ENCODE results near the gene EARS2. TPM values are rescaled to one million over a fixed set of nuclear protein-coding genes. Genes with fewer than 3 reads are reported as not detected.

Gene EARS2
- polyA plus RNA-seq, 1 experiment: 36.0 TPM

DNA sequence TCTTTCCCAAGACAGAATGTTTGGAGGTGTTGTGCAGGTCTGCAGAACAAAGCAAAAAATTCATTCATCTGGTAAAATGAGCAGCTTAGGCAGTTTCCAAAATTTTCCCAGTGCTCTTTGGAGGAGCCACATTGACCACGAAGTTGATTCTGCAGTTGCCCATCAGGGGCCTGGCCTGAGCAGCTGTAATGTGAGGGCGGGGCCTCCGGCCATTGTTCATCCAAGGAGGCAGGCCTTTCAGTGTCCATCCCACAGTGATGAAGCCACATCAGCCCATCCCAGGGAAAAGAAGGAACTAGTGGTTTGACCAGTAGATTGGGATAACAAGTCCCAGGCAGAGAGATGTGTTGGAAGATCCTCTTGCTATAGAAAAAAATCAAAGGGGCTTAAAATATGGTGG lies 10.5 kb upstream of the EARS2 start:
- no peaks in the 10 kb centered on the region for H3K9me3 ChIP-seq (ENCODE audit: control insufficient read depth, insufficient read depth, low read length)
- H3K27ac ChIP-seq (ENCODE audit: low read depth, low read length): no peak overlapping the region
- H3K4me3 ChIP-seq (ENCODE audit: low read depth, low read length): no peak overlapping the region
- ChIA-PET POLR2A (interaction anchor here (0.6 to 1.9 kb wide), 2 partner anchors 10 to 1320 kb away, joined by 5 to 6 read pairs; partner anchors contain the start of genes EARS2 and UBFD1), CTCF (no interaction called here)
- TF ChIP-seq, protein P1, sequence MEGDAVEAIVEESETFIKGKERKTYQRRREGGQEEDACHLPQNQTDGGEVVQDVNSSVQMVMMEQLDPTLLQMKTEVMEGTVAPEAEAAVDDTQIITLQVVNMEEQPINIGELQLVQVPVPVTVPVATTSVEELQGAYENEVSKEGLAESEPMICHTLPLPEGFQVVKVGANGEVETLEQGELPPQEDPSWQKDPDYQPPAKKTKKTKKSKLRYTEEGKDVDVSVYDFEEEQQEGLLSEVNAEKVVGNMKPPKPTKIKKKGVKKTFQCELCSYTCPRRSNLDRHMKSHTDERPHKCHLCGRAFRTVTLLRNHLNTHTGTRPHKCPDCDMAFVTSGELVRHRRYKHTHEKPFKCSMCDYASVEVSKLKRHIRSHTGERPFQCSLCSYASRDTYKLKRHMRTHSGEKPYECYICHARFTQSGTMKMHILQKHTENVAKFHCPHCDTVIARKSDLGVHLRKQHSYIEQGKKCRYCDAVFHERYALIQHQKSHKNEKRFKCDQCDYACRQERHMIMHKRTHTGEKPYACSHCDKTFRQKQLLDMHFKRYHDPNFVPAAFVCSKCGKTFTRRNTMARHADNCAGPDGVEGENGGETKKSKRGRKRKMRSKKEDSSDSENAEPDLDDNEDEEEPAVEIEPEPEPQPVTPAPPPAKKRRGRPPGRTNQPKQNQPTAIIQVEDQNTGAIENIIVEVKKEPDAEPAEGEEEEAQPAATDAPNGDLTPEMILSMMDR (IDR thresholded peaks at IDR 0.05; ENCODE audit: low read depth, low read length): no peak
- no peaks in the 10 kb centered on the region for H3K27me3 ChIP-seq (ENCODE audit: control insufficient read depth, insufficient read depth, low read length)
- DNase-seq (ENCODE audit: low read depth, low spot score): no peak

DNA sequence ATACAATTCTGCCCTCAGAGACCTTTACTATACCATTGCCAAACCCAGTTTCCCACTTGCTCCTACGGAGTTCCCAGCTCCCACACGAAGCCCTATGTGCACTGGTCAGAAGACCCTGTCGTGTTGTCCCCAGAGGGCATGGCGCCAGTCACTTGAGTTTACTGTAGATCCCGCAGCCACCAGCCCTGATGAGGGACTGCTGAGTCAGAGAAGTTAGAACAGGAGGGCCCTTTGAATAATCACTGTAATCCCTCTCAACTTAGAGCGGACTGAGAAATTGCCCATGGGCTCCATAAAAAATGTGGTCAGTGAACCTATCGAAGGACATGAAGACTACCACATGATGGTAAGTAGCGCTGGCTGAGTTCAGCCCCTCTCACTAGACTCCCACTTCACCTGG lies 9.6 kb upstream of the EARS2 start:
- Histone ChIP-seq H3K4me3 (ENCODE audit: low read depth, low read length) (no peak overlapping the region), H3K27ac (ENCODE audit: low read depth, low read length) (no peak overlapping the region), H3K27me3 (ENCODE audit: control insufficient read depth, insufficient read depth, low read length) (no peaks in the 10 kb centered on the region), H3K9me3 (ENCODE audit: control insufficient read depth, insufficient read depth, low read length) (no peaks in the 10 kb centered on the region)
- TF ChIP-seq, protein P1 (IDR thresholded peaks at IDR 0.05; ENCODE audit: low read depth, low read length): no peak
- ChIA-PET CTCF (interaction anchor here (0.6 kb wide), 1 partner anchor 9 kb away, joined by 3 read pairs; the partner anchor contains the start of gene UBFD1), POLR2A (interaction anchor here (0.6 to 1.9 kb wide), 2 partner anchors 9 to 941 kb away, joined by 3 to 5 read pairs; partner anchors contain the start of genes EARS2 and UBFD1)
- DNase-seq (ENCODE audit: low read depth, low spot score): no peak

DNA sequence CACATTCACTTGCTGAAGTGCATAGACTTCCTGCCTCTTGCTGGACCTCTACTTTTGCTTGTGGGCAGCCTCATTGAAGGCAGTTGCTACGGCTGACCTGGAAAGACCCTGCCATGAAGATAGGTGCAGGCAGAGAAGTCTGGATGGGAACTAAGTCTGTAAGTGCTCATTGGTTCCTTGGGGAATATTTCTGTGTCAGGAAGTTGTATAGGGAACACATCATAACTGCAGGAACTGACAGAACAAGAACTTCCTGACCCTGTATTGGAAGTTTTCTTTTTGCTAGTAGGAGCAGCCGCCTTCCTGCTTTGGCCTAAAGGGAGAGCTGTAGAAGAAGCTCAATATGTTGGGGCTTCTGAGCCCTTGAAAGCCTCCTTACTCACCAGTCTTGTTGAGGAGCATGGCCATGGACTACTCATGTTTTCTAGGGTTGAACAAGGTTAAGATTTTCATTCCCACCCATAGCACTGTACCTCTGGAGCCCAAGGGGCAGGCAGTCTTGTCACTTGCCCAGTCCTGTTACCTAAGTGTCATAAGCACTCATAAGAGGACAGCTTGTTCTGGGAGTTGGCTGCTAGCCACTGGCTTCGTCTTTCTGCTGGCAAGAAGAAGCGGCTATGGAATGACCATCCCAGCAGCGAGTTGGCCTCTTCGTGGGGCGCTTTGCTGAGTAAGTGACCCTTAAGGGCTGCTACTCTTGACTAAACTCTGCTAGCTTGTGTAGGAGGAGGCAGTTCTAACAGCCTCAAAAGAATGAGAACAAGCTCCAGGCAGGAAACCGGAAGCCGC lies 7.6 kb upstream of the EARS2 start:
- H3K27ac ChIP-seq (ENCODE audit: low read depth, low read length): no peak overlapping the region
- H3K9me3 ChIP-seq (ENCODE audit: control insufficient read depth, insufficient read depth, low read length): no peaks in the 10 kb centered on the region
- H3K4me3 ChIP-seq (ENCODE audit: low read depth, low read length): no peak overlapping the region
- DNase-seq (ENCODE audit: low read depth, low spot score): no peak
- ChIA-PET POLR2A (no interaction called here), CTCF (no interaction called here)
- no peaks in the 10 kb centered on the region for H3K27me3 ChIP-seq (ENCODE audit: control insufficient read depth, insufficient read depth, low read length)
- TF ChIP-seq, protein P1 (IDR thresholded peaks at IDR 0.05; ENCODE audit: low read depth, low read length): no peak

DNA sequence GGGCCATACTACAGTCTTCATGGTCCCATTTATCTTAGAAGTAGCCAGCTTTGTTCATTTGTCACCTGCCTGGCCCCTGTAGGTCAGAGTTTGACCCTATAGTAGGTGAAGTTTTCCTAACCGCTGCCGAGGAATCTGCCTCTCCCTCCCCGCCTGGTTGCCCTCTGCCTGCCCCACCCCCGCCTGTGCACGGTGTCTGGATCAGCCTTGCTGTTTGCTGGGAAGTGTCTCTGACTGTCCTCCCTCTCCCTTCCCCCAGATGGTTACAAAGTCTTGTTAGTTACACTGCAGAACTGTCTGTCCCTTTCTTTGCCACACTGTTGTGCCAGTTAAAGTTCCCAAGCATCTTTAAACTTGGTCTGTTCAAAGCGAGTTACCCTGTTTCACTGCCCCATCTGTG lies 6.0 kb upstream of the EARS2 start:
- Histone ChIP-seq H3K4me3 (ENCODE audit: low read depth, low read length) (no peak overlapping the region), H3K9me3 (ENCODE audit: control insufficient read depth, insufficient read depth, low read length) (no peaks in the 10 kb centered on the region), H3K27ac (ENCODE audit: low read depth, low read length) (no peak overlapping the region), H3K27me3 (ENCODE audit: control insufficient read depth, insufficient read depth, low read length) (no peaks in the 10 kb centered on the region)
- TF ChIP-seq, protein P1 (IDR thresholded peaks at IDR 0.05; ENCODE audit: low read depth, low read length): no peak
- POLR2A ChIA-PET: no interaction called here
- CTCF ChIA-PET: interaction anchor here (0.6 kb wide), 1 partner anchor 64 kb away, joined by 3 read pairs; no protein-coding TSS in a partner anchor
- DNase-seq (ENCODE audit: low read depth, low spot score): no peak

DNA sequence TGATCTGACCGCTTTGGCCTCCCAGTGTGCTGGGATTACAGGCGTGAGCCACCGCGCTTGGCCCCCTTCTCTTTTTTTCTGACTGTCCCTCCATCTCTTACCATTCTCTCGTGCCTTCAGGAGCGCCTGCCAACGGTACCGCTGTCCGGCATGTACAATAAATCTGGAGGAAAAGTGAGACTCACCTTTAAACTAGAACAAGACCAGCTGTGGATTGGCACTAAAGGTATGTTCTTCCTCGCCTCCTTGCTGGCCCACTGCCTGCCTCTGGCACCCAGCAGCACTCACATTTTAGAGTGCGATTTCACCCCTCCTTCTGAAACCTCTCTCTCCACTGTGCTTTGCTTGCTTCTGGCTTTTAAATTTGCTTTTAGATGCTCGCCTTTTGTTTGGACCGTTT lies 5.4 kb upstream of the EARS2 start:
- no peaks in the 10 kb centered on the region for H3K9me3 ChIP-seq (ENCODE audit: control insufficient read depth, insufficient read depth, low read length)
- ChIA-PET CTCF (no interaction called here), POLR2A (no interaction called here)
- TF ChIP-seq, protein P1 (IDR thresholded peaks at IDR 0.05; ENCODE audit: low read depth, low read length): no peak
- DNase-seq (ENCODE audit: low read depth, low spot score): no peak
- no peaks in the 10 kb centered on the region for H3K27me3 ChIP-seq (ENCODE audit: control insufficient read depth, insufficient read depth, low read length)
- no peak overlapping the region for H3K4me3 ChIP-seq (ENCODE audit: low read depth, low read length)
- no peak overlapping the region for H3K27ac ChIP-seq (ENCODE audit: low read depth, low read length)
